H1 (cell line): Measurements from ENCODE around the gene CHD9. TPM values are rescaled to one million over a fixed set of nuclear protein-coding genes. Genes with fewer than 3 reads are reported as not detected.
A peak's percentile ranks its signal among the peaks of the same experiment; 100 is the strongest.

Experiments used
- CTCF ChIA-PET: fragments of 300-600 bp; sonication (Branson Sonifier 250); formaldehyde crosslinking; loops from one replicate; lab custom pipeline; 2021; ENCODE audit not compliant: partially characterized antibody; lab: Charles Lee
- POLR2A ChIA-PET: fragments of 300-600 bp; sonication (Branson Sonifier 250); formaldehyde crosslinking; loops from one replicate; lab custom pipeline; 2021; ENCODE audit warnings: inconsistent platforms; ENCODE audit not compliant: partially characterized antibody; lab: Charles Lee
- DNase-seq, 2 experiments: peaks; one replicate each; pipeline versions ENCODE4 v3.0.0 to v3.0.0-alpha.2; 2010 to 2022; ENCODE audit warnings: low spot score in 2 of 2, low read depth in 1 of 2, mixed read lengths in 1 of 2
- FAIRE-seq: peaks from 2 replicates; lab custom pipeline; 2011; peaks lifted over from hg19 to GRCh38; lab: Jason Lieb, UNC
- H2AFZ ChIP-seq: 2 replicates; pipeline ENCODE4 v1.8.1; 2012; ENCODE audit warnings: low read length, inconsistent platforms
- H2AK5ac ChIP-seq: 2 replicates; pipeline ENCODE4 v1.6.1; 2013; ENCODE audit warnings: low read depth, low read length
- H2BK120ac ChIP-seq: replicated peaks from 2 replicates; pipeline ENCODE3; 2013; ENCODE audit warnings: low read depth, low read length, inconsistent platforms
- H2BK12ac ChIP-seq: 2 replicates; pipeline ENCODE4 v1.6.1; 2013; ENCODE audit warnings: low read depth, low read length
- H2BK15ac ChIP-seq: 2 replicates; pipeline ENCODE4 v1.6.1; 2013; ENCODE audit warnings: low read length
- H2BK20ac ChIP-seq: 2 replicates; pipeline ENCODE4 v1.6.1; 2013; ENCODE audit warnings: low read length
- H2BK5ac ChIP-seq: 2 replicates; pipeline ENCODE4 v1.6.1; 2013; ENCODE audit warnings: low read depth, low read length
- H3K14ac ChIP-seq: 2 replicates; pipeline ENCODE4 v1.6.1; 2013; ENCODE audit warnings: inconsistent platforms; ENCODE audit not compliant: insufficient read length
- H3K18ac ChIP-seq: 2 replicates; pipeline ENCODE4 v1.6.1; 2013; ENCODE audit warnings: low read length; ENCODE audit errors: extremely low read depth
- H3K23ac ChIP-seq: 2 replicates; pipeline ENCODE4 v1.6.1; 2013; ENCODE audit warnings: inconsistent platforms; ENCODE audit not compliant: insufficient read length
- H3K23me2 ChIP-seq: 2 replicates; pipeline ENCODE4 v1.6.1; 2013; ENCODE audit warnings: low read depth, low read length
- H3K27ac ChIP-seq: 2 replicates; pipeline ENCODE4 v1.6.1; 2011; ENCODE audit warnings: low read depth, low read length, inconsistent platforms
- H3K27me3 ChIP-seq, 4 experiments: replicated peaks in 1 of 4; 1 replicate in 1 of 4; 2 replicates in 3 of 4; pipeline versions ENCODE4 v1.6.1 to v1.8.1; 2011 to 2013; ENCODE audit warnings: low read length in 3 of 4, mild to moderate bottlenecking in 3 of 4, inconsistent platforms in 2 of 4, mixed read lengths in 2 of 4, moderate library complexity in 1 of 4; ENCODE audit not compliant: control insufficient read depth in 3 of 4, insufficient read depth in 3 of 4; ENCODE audit errors: extremely low read depth in 1 of 4
- H3K36me3 ChIP-seq, 4 experiments: 2 replicates each; pipeline versions ENCODE4 v1.6.1 to v1.8.1; 2011 to 2013; ENCODE audit warnings: mild to moderate bottlenecking in 4 of 4, low read length in 3 of 4, moderate library complexity in 2 of 4, control low read depth in 1 of 4, inconsistent platforms in 1 of 4; ENCODE audit not compliant: insufficient read depth in 4 of 4, control insufficient read depth in 2 of 4
- H3K4ac ChIP-seq: replicated peaks from 2 replicates; pipeline ENCODE3; 2013; ENCODE audit warnings: low read length, low read depth, mixed read lengths, inconsistent platforms; ENCODE audit not compliant: insufficient read length
- H3K4me1 ChIP-seq, 4 experiments: replicated peaks in 1 of 4; 1 replicate in 1 of 4; 2 replicates in 3 of 4; pipeline versions ENCODE4 v1.6.1 to v1.8.1; 2011 to 2013; ENCODE audit warnings: low read length in 3 of 4, inconsistent platforms in 2 of 4, mixed read lengths in 1 of 4; ENCODE audit not compliant: insufficient read depth in 4 of 4, control insufficient read depth in 3 of 4
- H3K4me2 ChIP-seq, 2 experiments: 2 replicates each; pipeline versions ENCODE4 v1.6.1 to v1.8.1; 2011 to 2013; ENCODE audit warnings: low read depth in 2 of 2, low read length in 2 of 2, control low read depth in 1 of 2, inconsistent platforms in 1 of 2, mild to moderate bottlenecking in 1 of 2; ENCODE audit not compliant: insufficient read depth in 1 of 2
- H3K4me3 ChIP-seq, 4 experiments: fragments of 200-600, 300-600 bp in 1 of 4; sonication (generic), shearing (Covaris generic), sonication (Bioruptor Twin) in 1 of 4; 2 replicates each; pipeline versions ENCODE4 v1.5.1 to v1.8.1; 2011 to 2016; ENCODE audit warnings: low read length in 4 of 4, low read depth in 3 of 4, control low read depth in 2 of 4, inconsistent platforms in 2 of 4, mild to moderate bottlenecking in 2 of 4, mixed read lengths in 1 of 4, moderate library complexity in 1 of 4; ENCODE audit not compliant: insufficient read depth in 2 of 4; ENCODE audit errors: extremely low read depth in 1 of 4
- H3K56ac ChIP-seq: replicated peaks from 2 replicates; pipeline ENCODE3; 2013; ENCODE audit warnings: low read depth, mild to moderate bottlenecking, mixed read lengths, low read length, inconsistent platforms; ENCODE audit not compliant: insufficient read length
- H3K79me1 ChIP-seq: 2 replicates; pipeline ENCODE4 v1.6.1; 2013; ENCODE audit warnings: low read depth, low read length, control low read depth
- H3K79me2 ChIP-seq, 2 experiments: 2 replicates each; pipeline versions ENCODE4 v1.6.1 to v1.8.1; 2012 to 2013; ENCODE audit warnings: low read length in 2 of 2, mild to moderate bottlenecking in 2 of 2, inconsistent platforms in 1 of 2; ENCODE audit not compliant: insufficient read depth in 2 of 2, control insufficient read depth in 1 of 2
- H3K9ac ChIP-seq, 4 experiments: replicated peaks in 1 of 4; 1 replicate in 1 of 4; 2 replicates in 3 of 4; pipeline versions ENCODE4 v1.6.1 to v1.8.1; 2011 to 2013; ENCODE audit warnings: low read depth in 3 of 4, low read length in 3 of 4, control low read depth in 2 of 4, mild to moderate bottlenecking in 2 of 4, moderate library complexity in 2 of 4, inconsistent platforms in 1 of 4; ENCODE audit errors: extremely low read depth in 1 of 4
- H3K9me3 ChIP-seq, 2 experiments: 2 replicates each; pipeline versions ENCODE4 v1.6.1 to v1.8.1; 2012 to 2013; ENCODE audit warnings: mild to moderate bottlenecking in 2 of 2, moderate library complexity in 2 of 2, control low read depth in 1 of 2, inconsistent platforms in 1 of 2, low read depth in 1 of 2, low read length in 1 of 2, mixed read lengths in 1 of 2; ENCODE audit not compliant: insufficient read depth in 2 of 2
- H4K20me1 ChIP-seq, 2 experiments: replicated peaks in 1 of 2; 2 replicates each; pipeline versions ENCODE3 to v1.8.1; 2011 to 2013; ENCODE audit warnings: inconsistent platforms in 2 of 2, low read length in 2 of 2, mild to moderate bottlenecking in 1 of 2; ENCODE audit not compliant: insufficient read depth in 2 of 2, control insufficient read depth in 1 of 2
- H4K5ac ChIP-seq: 2 replicates; pipeline ENCODE4 v1.6.1; 2013; ENCODE audit warnings: low read length, low read depth, mixed read lengths, inconsistent platforms; ENCODE audit not compliant: insufficient read length
- H4K8ac ChIP-seq: 2 replicates; pipeline ENCODE4 v1.8.0; 2013; ENCODE audit warnings: mild to moderate bottlenecking, moderate library complexity, low read length, inconsistent platforms; ENCODE audit not compliant: insufficient read depth; ENCODE audit errors: extremely low read depth
- H4K91ac ChIP-seq: replicated peaks from 2 replicates; pipeline ENCODE3; 2013; ENCODE audit warnings: low read length, mixed read lengths, inconsistent platforms; ENCODE audit not compliant: insufficient read length
- BCL11A ChIP-seq, 2 experiments: IDR thresholded peaks; one replicate each; pipeline ENCODE4 v1.6.1; 2011; ENCODE audit warnings: low read depth in 2 of 2, low read length in 2 of 2, mild to moderate bottlenecking in 2 of 2
- CREB1 ChIP-seq: IDR thresholded peaks from 2 replicates; pipeline ENCODE4 v1.6.1; 2012; ENCODE audit warnings: inconsistent platforms
- EP300 ChIP-seq, 2 experiments: IDR thresholded peaks; 1 replicate in 1 of 2; 2 replicates in 1 of 2; pipeline ENCODE4 v1.6.1; 2011 to 2012; ENCODE audit warnings: low read depth in 2 of 2, low read length in 2 of 2, mild to moderate bottlenecking in 2 of 2, borderline replicate concordance in 1 of 2, inconsistent platforms in 1 of 2, moderate library complexity in 1 of 2
- EZH2 ChIP-seq: fragments of 200-600 bp; sonication (generic); IDR thresholded peaks from 2 replicates; pipeline ENCODE4 v1.7.1; 2012; ENCODE audit warnings: low read depth, mild to moderate bottlenecking, moderate library complexity, low read length, inconsistent platforms; ENCODE audit not compliant: severe bottlenecking
- GABPA ChIP-seq: IDR thresholded peaks from 2 replicates; pipeline ENCODE4 v1.6.1; 2011; ENCODE audit warnings: mild to moderate bottlenecking, low read length, moderate library complexity, borderline replicate concordance; ENCODE audit not compliant: insufficient read depth
- KDM4A ChIP-seq: IDR thresholded peaks from one replicate; pipeline ENCODE4 v1.7.1; 2012; ENCODE audit warnings: low read depth, mild to moderate bottlenecking, moderate library complexity, low read length, inconsistent platforms; ENCODE audit not compliant: severe bottlenecking
- MAFK ChIP-seq: IDR thresholded peaks from 2 replicates; pipeline ENCODE4 v1.6.1; 2012; ENCODE audit warnings: low read depth, mild to moderate bottlenecking, improper control_type of control experiment, low read length
- POLR2A ChIP-seq, 2 experiments: IDR thresholded peaks; 1 replicate in 1 of 2; 2 replicates in 1 of 2; pipeline ENCODE4 v1.6.1; 2011; ENCODE audit warnings: low read depth in 2 of 2, low read length in 2 of 2, mild to moderate bottlenecking in 2 of 2; ENCODE audit errors: control extremely low read depth in 1 of 2
- RNF2 ChIP-seq: fragments of 200-900, 300-1000 bp; sonication (generic); IDR thresholded peaks from 2 replicates; pipeline ENCODE4 v1.7.1; 2016; ENCODE audit warnings: borderline replicate concordance, low read depth, mild to moderate bottlenecking, antibody characterized with exemption, low read length; ENCODE audit not compliant: poor library complexity, severe bottlenecking; ENCODE audit errors: missing control alignments
- SP2 ChIP-seq: IDR thresholded peaks from 2 replicates; pipeline ENCODE4 v1.6.1; 2012; ENCODE audit warnings: mild to moderate bottlenecking, low read length, inconsistent platforms
- SRF ChIP-seq: IDR thresholded peaks from 2 replicates; pipeline ENCODE4 v1.6.1; 2011; ENCODE audit warnings: mild to moderate bottlenecking, low read depth, low read length, moderate library complexity
- TBP ChIP-seq: IDR thresholded peaks from 2 replicates; pipeline ENCODE4 v1.6.1; 2011; ENCODE audit warnings: low read depth, low read length, improper control_type of control experiment
- WGBS, 2 experiments: shearing (Covaris generic) in 1 of 2; methylation state at CpG; one replicate each; pipeline versions ENCODE4 v1.1.6 to v1.1.7; 2013 to 2015; ENCODE audit warnings: low lambda C conversion rate in 2 of 2, mixed read lengths in 2 of 2, inconsistent platforms in 1 of 2, low coverage in 1 of 2, missing lambda C conversion rate in 1 of 2; ENCODE audit not compliant: insufficient replicate concordance in 2 of 2, insufficient coverage in 1 of 2, insufficient read length in 1 of 2; ENCODE audit errors: extremely low coverage in 1 of 2, missing lambda C conversion rate in 1 of 2; 5-methylcytosine and 5-hydroxymethylcytosine counted together
- polyA plus RNA-seq, 7 experiments: library from polyadenylated mRNA; depleted of rRNA in 3 of 7; stranded (reverse) in 5 of 7; unstranded in 2 of 7; fragments of >200 nt in 5 of 7; fragments of 200-250 nt in 2 of 7; gene quantifications; 1 replicate in 5 of 7; 2 replicates in 1 of 7; 4 replicates in 1 of 7; pipeline versions ENCODE4 v1.2.1 to v1.2.3, GENCODE V29; 2011 to 2013; ENCODE audit warnings: missing spikeins in 2 of 7, mixed read lengths in 2 of 7
- total RNA-seq: library from RNA; stranded (reverse); fragmentation: NEBNext Ultra II Directional; extraction: Animal tissue kit (Norgen Biotek cat#: 25700); gene quantifications from 2 replicates; pipeline ENCODE4 v1.2.1, GENCODE V29; 2021
- TF ChIP-seq, protein P1 (sequence below): IDR thresholded peaks from 2 replicates; pipeline ENCODE4 v1.6.1; 2011; ENCODE audit warnings: low read length, improper control_type of control experiment

Gene CHD9
- total and polyA plus RNA-seq, 2 of the 8 experiments (the other 6 are each of a cell fraction or from before 2014, with no cell fraction given), result 9.9 to 32.4 TPM

GRCh38 chr16:53209877-53210276 is 155.1 kb downstream of the CHD9 start:
- Histone ChIP-seq H2AK5ac (no peak overlapping the region), H3K36me3 (peaks cover 0 to 15% (median 1%) of the 10 kb centered on the region in 4 experiments; a peak in 3 of 8 replicates), H3K4me3 (peak overlapping the region; percentile 26 to 79 (median 54); a peak in 7 of 8 replicates), H2BK5ac (no peak overlapping the region), H3K9ac (peak overlapping the region in 2 of 4 experiments; percentile 8 to 79; a peak in 1 of 7 replicates), H3K27me3 (no peaks in the 10 kb centered on the region), H2AFZ (no peak overlapping the region), H3K14ac (no peak overlapping the region), H3K4me1 (peaks cover 0 to 10% (median 0%) of the 10 kb centered on the region in 4 experiments; a peak in 1 of 7 replicates), H3K4ac (no peak overlapping the region), H2BK15ac (no peak overlapping the region), H3K27ac (no peak overlapping the region), H4K91ac (no peak overlapping the region), H2BK20ac (no peak overlapping the region), H3K23ac (no peak overlapping the region), H3K9me3 (no peaks in the 10 kb centered on the region), H4K20me1 (peaks cover 0 to 2% of the 10 kb centered on the region in 2 experiments), H4K5ac (no peak overlapping the region), H3K79me2 (peaks cover 0 to 62% of the 10 kb centered on the region in 2 experiments; a peak in 3 of 4 replicates), H3K4me2 (peak overlapping the region; percentile 84 to 86), H3K23me2 (no peaks in the 10 kb centered on the region; the same call in 1 of the 2 replicates), H3K18ac (no peak overlapping the region), H3K56ac (no peak overlapping the region), H4K8ac (no peak overlapping the region), H2BK12ac (no peak overlapping the region), H2BK120ac (no peak overlapping the region), H3K79me1 (no peaks in the 10 kb centered on the region)
- CTCF ChIA-PET, result no interaction called here
- no peak for FAIRE-seq
- no peak for DNase-seq
- POLR2A ChIA-PET, result no interaction called here
- 55 to 80% methylated on average over 1 to 2 of the region's 2 CpGs for WGBS, 2 experiments
- TF ChIP-seq KDM4A (no peak), GABPA (no peak), SRF (no peak), POLR2A (IDR thresholded peaks at IDR 0.05; ENCODE audit: control extremely low read depth in 1 of 2, low read depth in 2 of 2, low read length in 2 of 2) (no peak), CREB1 (no peak), EZH2 (no peak), BCL11A (IDR thresholded peaks at IDR 0.05; ENCODE audit: low read depth in 2 of 2, low read length in 2 of 2) (no peak), MAFK (no peak), SP2 (no peak), RNF2 (no peak), EP300 (IDR thresholded peaks at IDR 0.05; ENCODE audit: borderline replicate concordance in 1 of 2, low read depth in 2 of 2, low read length in 2 of 2) (no peak), TBP (no peak)
- TF ChIP-seq, protein P1, sequence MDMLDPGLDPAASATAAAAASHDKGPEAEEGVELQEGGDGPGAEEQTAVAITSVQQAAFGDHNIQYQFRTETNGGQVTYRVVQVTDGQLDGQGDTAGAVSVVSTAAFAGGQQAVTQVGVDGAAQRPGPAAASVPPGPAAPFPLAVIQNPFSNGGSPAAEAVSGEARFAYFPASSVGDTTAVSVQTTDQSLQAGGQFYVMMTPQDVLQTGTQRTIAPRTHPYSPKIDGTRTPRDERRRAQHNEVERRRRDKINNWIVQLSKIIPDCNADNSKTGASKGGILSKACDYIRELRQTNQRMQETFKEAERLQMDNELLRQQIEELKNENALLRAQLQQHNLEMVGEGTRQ, result no peak
